Fibroblast of lung (primary cell): ENCODE measurements around the gene ADCY2. TPM values are rescaled to one million over a fixed set of nuclear protein-coding genes. Genes with fewer than 3 reads are reported as not detected.

Source experiments
- DNase-seq, 2 donors: peaks; one replicate each; pipeline versions ENCODE4 v3.0.0 to v3.0.0-alpha.2; 2010; ENCODE audit warnings: low read depth in 2 of 2
- H2AFZ ChIP-seq: 2 replicates; pipeline ENCODE4 v1.5.1; 2012; ENCODE audit warnings: low read length, control low read depth, inconsistent platforms
- H3K27ac ChIP-seq: 2 replicates; pipeline ENCODE4 v1.5.1; 2011; ENCODE audit warnings: low read length, control low read depth; ENCODE audit not compliant: insufficient read depth
- H3K27me3 ChIP-seq: 2 replicates; pipeline ENCODE4 v1.5.1; 2011; ENCODE audit warnings: mild to moderate bottlenecking, low read length; ENCODE audit not compliant: control insufficient read depth, insufficient read depth
- H3K36me3 ChIP-seq: 2 replicates; pipeline ENCODE4 v1.5.1; 2011; ENCODE audit warnings: low read length; ENCODE audit not compliant: control insufficient read depth, insufficient read depth
- H3K4me1 ChIP-seq: 2 replicates; pipeline ENCODE4 v1.5.1; 2011; ENCODE audit warnings: low read length; ENCODE audit not compliant: control insufficient read depth, insufficient read depth; ENCODE audit errors: extremely low read depth
- H3K4me2 ChIP-seq: 2 replicates; pipeline ENCODE4 v1.5.1; 2011; ENCODE audit warnings: low read length, control low read depth; ENCODE audit not compliant: insufficient read depth; ENCODE audit errors: extremely low read depth
- H3K4me3 ChIP-seq, 4 experiments: fragments of 200-600 bp in 1 of 4; sonication (generic) in 1 of 4; replicated peaks in 1 of 4; 2 replicates each; pipeline ENCODE4 v1.5.1; 2011 to 2016; ENCODE audit warnings: low read length in 4 of 4, low read depth in 3 of 4, mild to moderate bottlenecking in 3 of 4, control low read depth in 2 of 4, inconsistent platforms in 1 of 4, mixed read lengths in 1 of 4; ENCODE audit not compliant: insufficient read depth in 1 of 4; ENCODE audit errors: control extremely low read depth in 1 of 4
- H3K79me2 ChIP-seq: 2 replicates; pipeline ENCODE4 v1.5.1; 2012; ENCODE audit warnings: mild to moderate bottlenecking, low read length, inconsistent platforms; ENCODE audit not compliant: control insufficient read depth, insufficient read depth
- H3K9ac ChIP-seq: 2 replicates; pipeline ENCODE4 v1.5.1; 2011; ENCODE audit warnings: mild to moderate bottlenecking, low read length, control low read depth; ENCODE audit not compliant: insufficient read depth
- H3K9me3 ChIP-seq: 2 replicates; pipeline ENCODE4 v1.5.1; 2012; ENCODE audit warnings: low read depth, low read length; ENCODE audit not compliant: control insufficient read depth, insufficient read depth
- H4K20me1 ChIP-seq: 2 replicates; pipeline ENCODE4 v1.5.1; 2011; ENCODE audit warnings: low read length; ENCODE audit not compliant: control insufficient read depth, insufficient read depth; ENCODE audit errors: extremely low read depth
- CTCF ChIP-seq, 2 donors: IDR thresholded peaks in 1 of 2; conservative IDR thresholded peaks in 1 of 2; 1 replicate in 1 of 2; 2 replicates in 1 of 2; pipeline ENCODE4 v1.5.1; 2011 to 2012; ENCODE audit warnings: low read length in 2 of 2, control low read depth in 1 of 2, inconsistent platforms in 1 of 2, low read depth in 1 of 2, mild to moderate bottlenecking in 1 of 2
- EZH2 ChIP-seq: IDR thresholded peaks from 2 replicates; pipeline ENCODE4 v1.5.1; 2012; ENCODE audit warnings: low read length, control low read depth, mild to moderate bottlenecking; ENCODE audit errors: missing control alignments
- polyA plus RNA-seq, 2 donors: library from polyadenylated mRNA; depleted of rRNA in 1 of 2; stranded (reverse) in 1 of 2; unstranded in 1 of 2; fragments of >200 nt; gene quantifications; 2 replicates each; pipeline ENCODE4 v1.2.1, GENCODE V29; 2011 to 2012; ENCODE audit warnings: missing spikeins in 1 of 2
- total RNA-seq: library from RNA; depleted of rRNA; stranded (reverse); fragments of >200 nt; gene quantifications from 2 replicates; pipeline ENCODE4 v1.2.1, GENCODE V29; 2014

Gene ADCY2
- total and polyA plus RNA-seq, 2 donors (not counting 1 experiment from before 2014, with no cell fraction given): under 0.01 to 0.05 TPM

- TF ChIP-seq CTCF (conservative IDR thresholded peaks at IDR 0.05 in 1 of 2, IDR thresholded peaks at IDR 0.05 in 1 of 2; ENCODE audit: low read depth in 1 of 2, low read length in 2 of 2) (no peak), EZH2 (no peak)
- H3K36me3 ChIP-seq: no peaks in the 10 kb centered on the region
- no peak overlapping the region for H3K4me3 ChIP-seq
- no peaks in the 10 kb centered on the region for H3K79me2 ChIP-seq
- DNase-seq: no peak
- H3K4me2 ChIP-seq: no peak overlapping the region
- no peaks in the 10 kb centered on the region for H3K4me1 ChIP-seq
- no peaks in the 10 kb centered on the region for H4K20me1 ChIP-seq
- H3K9ac ChIP-seq: no peak overlapping the region
- no peak overlapping the region for H3K27ac ChIP-seq
- H3K27me3 ChIP-seq: no peaks in the 10 kb centered on the region
- H3K9me3 ChIP-seq: no peaks in the 10 kb centered on the region
- H2AFZ ChIP-seq: no peak overlapping the region
These were observed 105.1 kb downstream of the ADCY2 start for GRCh38 chr5:7501061-7501460.

GRCh38 chr5:7503564-7503963, 107.6 kb downstream of the ADCY2 start:
- Histone ChIP-seq H3K27ac (no peak overlapping the region), H3K4me2 (no peak overlapping the region), H3K36me3 (no peaks in the 10 kb centered on the region), H3K9me3 (no peaks in the 10 kb centered on the region), H3K27me3 (no peaks in the 10 kb centered on the region), H3K79me2 (no peaks in the 10 kb centered on the region), H3K9ac (no peak overlapping the region), H2AFZ (no peak overlapping the region), H3K4me3 (no peak overlapping the region), H3K4me1 (no peaks in the 10 kb centered on the region), H4K20me1 (no peaks in the 10 kb centered on the region)
- TF ChIP-seq CTCF (conservative IDR thresholded peaks at IDR 0.05 in 1 of 2, IDR thresholded peaks at IDR 0.05 in 1 of 2; ENCODE audit: low read depth in 1 of 2, low read length in 2 of 2) (no peak), EZH2 (no peak)
- no peak for DNase-seq

- Histone ChIP-seq H3K4me1 (no peaks in the 10 kb centered on the region), H4K20me1 (no peaks in the 10 kb centered on the region), H3K27me3 (no peaks in the 10 kb centered on the region), H3K4me2 (no peak overlapping the region), H3K9ac (no peak overlapping the region), H3K79me2 (no peaks in the 10 kb centered on the region), H3K27ac (no peak overlapping the region), H2AFZ (no peak overlapping the region), H3K36me3 (no peaks in the 10 kb centered on the region), H3K9me3 (no peaks in the 10 kb centered on the region), H3K4me3 (no peak overlapping the region)
- no peak for TF ChIP-seq CTCF (conservative IDR thresholded peaks at IDR 0.05 in 1 of 2, IDR thresholded peaks at IDR 0.05 in 1 of 2; ENCODE audit: low read depth in 1 of 2, low read length in 2 of 2)
- TF ChIP-seq EZH2: no peak
- DNase-seq: no peak
These were observed 119.5 kb downstream of the ADCY2 start for GRCh38 chr5:7515284-7515914.
